NCI-H345 treated with DMSO at 0.1 percent for 48 hours (cell line): Measurements from ENCODE around the gene TBX19.
A peak's percentile ranks its signal among the peaks of the same experiment; 100 is the strongest.

Source experiments
- DNase-seq: peaks from one replicate; lab custom pipeline; 2025; ENCODE audit not compliant: unreplicated experiment; lab: John Stamatoyannopoulos, UW

The TBX19 gene

DNA sequence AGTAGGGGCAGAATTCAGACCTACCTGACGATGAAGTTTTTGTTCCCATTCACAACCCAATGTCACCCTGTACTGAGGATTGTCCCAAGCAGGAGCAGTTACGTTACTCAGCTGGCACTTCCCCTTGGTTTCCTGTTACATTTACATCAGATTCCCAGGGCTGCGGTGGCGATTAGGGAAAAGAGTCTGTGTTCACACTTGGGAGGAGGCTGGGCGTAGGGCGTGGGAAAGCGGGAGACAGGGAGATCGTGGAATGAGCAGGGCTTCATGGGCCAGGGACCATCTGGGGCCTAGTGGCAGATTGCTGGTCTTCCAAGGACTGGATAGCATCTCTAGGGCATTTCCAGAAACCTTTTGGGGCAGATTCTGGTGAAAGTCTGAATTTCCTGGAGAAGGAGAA, 39.0 kb downstream of the TBX19 start:
- no peak for DNase-seq

GRCh38 chr1:168320149-168320548, 39.5 kb downstream of the TBX19 start:
- no peak for DNase-seq

GRCh38 chr1:168320800-168321450, 40.2 kb downstream of the TBX19 start:
- DNase-seq: no peak

DNA sequence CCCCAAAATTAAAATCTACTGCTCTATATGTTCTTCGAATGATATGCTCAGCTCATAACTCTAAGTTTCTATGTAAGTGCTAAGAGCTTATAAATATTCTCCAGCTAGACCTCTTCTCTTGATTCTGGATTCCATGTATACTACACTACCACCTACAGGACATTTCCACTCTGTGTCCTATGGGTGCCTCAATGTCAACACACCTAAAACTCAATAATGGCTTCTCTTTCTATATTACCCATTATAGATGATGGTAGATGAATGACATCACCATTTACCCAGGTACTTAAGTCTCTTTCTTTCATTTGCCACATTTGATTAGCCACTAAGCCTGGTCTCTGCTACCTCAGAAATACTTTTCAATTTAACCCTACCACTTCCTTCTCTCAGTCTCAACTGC, 41.3 kb downstream of the TBX19 start:
- no peak for DNase-seq

GRCh38 chr1:168324745-168325425, 44.2 kb downstream of the TBX19 start:
- no peak for DNase-seq

DNA sequence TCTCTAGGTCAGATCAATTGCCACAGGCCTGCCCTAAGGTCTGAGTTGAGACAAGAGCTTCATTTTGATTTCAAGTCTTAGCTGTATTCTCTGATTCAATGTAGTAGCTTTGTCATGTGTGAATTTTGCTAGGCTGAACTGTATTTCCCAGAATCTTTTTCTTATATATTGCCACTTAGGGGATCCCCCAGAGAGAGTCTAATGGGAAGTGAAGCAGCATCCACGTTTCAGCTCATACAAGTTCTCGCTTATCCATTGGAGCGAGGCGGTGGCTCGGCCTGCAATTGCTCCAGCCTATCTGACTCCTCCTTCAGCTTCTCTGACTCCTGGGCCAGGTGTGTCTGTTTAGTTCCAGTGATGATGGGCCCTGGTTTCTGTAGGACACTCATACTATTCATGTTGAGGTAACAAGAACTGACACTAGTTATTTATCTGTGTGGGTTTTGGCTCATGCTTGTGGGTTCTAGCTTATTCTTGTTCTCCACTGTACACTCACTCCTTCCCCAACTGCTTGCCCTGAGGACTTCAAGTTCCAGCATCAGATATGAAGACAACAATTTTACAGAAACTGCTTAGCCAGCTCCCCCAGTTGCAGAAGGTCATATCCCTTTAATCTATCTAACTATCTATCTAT, 48.2 kb downstream of the TBX19 start:
- DNase-seq: no peak

DNA sequence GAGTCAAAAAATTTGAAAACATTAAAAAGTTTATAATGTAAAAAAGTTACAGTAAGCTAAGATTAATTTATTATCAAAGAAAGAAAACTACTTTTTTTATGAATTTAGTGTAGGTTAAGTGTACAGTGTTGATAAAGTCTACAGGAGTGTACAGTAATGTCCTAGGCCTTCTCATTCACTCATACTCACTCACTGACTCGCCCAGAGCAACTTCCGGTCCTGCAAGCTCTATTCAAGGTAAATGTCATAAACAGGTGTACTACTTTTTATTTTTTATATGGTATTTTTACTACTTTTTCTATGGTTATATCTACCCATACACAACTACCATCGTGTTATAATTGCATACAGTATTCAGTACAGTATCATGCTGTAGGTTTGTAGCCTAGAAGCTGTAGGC, 49.6 kb downstream of the TBX19 start:
- DNase-seq: no peak

DNA sequence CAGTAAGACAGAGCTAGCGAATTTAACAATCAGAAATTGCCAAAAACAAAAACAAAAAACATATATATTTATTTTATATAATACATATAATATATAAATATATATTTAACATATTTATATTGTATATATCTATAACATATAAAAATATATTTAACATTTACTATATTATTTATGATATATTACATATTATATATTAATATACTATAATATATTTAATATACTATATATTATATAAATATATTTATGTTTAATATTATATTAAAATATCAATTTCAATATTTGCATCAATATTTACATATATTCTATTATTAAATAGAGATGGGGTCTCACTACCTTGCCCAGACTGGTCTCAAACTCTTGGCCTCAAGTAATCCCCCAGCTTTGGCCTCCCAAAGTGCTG, 50.9 kb downstream of the TBX19 start:
- DNase-seq: no peak

GRCh38 chr1:168333562-168334276, 53.0 kb downstream of the TBX19 start:
- no peak for DNase-seq

GRCh38 chr1:168335500-168335899, 54.8 kb downstream of the TBX19 start:
- DNase-seq: no peak

DNA sequence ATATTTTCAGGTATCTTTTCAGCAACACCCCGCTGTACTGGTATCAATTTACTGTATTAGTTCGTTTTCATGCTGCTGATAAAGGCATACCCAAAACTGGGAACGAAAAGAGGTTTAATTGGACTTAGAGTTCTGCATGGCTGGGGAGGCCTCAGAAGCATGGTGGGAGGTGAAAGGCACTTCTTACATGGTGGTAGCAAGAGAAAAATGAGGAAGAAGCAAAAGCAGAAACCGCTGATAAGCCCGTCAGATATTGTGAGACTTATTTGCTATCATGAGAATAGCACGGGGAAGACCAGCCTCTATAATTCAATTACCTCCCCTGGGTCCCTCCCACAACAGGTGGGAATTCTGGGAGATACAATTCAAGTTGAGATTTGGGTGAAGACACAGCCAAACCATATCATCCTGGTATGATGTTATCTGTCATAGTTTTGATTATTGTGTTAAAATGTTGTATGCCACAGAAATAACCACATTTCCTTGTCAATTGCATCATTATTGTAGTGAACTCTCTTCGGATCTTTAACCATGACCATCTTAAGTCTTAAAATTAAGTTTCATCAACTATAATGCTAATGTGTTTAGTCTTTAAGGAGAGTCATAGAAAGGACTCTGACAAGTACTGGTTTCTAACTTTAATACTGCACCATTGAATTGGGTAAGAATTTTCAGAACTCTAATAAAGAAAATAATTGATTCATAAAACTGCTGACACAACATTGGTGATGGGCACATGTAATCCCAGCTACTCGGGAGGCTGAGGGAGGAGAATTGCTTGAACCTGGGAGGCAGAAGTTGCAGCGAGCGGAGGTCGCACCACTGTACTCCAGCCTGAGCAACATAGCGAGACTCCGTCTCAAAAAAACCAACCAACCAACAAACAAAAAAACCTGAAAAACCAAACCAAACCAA, 58.2 kb downstream of the TBX19 start:
- DNase-seq: no peak

DNA sequence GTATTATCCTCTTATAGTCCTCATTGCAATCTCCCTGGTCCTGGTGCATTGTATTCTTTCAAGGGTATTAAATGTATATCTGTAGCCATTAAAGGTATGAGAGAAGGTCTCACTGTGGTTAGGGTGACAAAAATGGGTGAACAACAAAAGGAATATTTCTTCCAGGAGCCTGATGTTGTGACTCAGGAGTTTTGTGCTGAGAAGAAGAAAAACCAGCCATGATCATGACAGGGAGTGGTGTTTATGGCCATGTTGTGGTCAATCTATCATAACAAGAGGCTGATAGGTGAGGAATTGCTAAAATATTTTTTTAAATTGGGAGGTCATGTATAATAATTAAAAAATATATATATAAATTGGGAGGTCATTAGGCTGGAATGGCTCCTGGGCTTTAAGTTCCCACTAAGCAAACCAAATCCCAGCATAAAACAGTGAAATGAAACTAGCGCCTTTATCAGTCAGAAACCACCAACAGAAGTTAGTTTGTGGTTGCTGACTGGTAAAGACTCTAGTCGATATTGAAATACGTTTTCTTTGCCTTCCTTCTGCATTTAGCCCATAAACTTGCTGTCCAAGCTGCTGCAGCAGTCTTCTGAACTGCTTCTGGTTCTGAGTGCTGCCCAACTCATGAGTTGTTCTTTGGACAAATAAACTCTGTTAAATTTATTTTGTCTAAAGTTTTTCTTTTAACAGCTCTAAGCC, 60.3 kb downstream of the TBX19 start:
- DNase-seq: no peak

DNA sequence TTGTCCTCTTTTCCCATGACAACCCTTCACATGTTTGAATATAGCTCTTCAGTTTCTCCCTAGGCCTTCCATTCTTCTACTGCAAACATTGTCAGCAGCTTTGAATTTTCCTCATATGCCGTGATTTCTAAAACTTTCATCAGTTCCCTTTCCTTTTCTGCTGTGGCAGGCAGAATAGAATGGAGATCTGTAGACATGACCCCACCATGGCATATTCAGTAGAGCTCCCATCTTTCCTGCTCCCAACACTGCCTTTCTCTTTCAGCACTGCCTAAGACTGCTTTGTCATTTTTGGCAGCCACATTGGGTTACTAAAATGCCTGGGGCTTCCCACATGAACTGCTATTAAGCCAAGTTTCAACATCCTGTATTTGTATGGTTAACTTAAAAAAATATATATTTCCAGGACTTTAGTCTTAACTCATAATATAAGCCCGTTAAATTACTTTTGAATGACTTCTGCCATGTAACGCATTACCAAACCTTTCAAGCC, 60.9 kb downstream of the TBX19 start:
- no peak for DNase-seq

- peak; percentile 86 for DNase-seq
Measured at GRCh38 chr1:168342572-168343280, 62.0 kb downstream of the TBX19 start.

DNA sequence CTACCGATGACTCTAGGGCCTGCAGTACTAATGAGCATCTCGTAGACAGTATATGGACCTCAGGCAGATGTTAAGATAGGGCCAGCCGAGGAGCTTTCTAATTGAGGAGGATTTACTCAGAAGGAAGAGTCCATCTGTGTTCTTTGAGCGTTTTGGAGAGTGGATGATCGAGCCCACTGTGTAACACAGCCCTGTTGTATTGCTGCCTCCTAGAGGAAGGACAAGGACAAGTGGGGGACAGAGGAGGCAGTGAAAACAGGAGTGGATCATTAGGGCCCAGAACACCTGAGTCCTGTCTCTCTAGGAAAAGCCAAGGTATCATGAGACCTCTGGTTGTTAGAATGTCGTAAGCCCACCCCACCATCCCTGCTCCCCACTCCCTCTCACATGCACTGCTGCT, 62.9 kb downstream of the TBX19 start:
- DNase-seq: no peak

DNA sequence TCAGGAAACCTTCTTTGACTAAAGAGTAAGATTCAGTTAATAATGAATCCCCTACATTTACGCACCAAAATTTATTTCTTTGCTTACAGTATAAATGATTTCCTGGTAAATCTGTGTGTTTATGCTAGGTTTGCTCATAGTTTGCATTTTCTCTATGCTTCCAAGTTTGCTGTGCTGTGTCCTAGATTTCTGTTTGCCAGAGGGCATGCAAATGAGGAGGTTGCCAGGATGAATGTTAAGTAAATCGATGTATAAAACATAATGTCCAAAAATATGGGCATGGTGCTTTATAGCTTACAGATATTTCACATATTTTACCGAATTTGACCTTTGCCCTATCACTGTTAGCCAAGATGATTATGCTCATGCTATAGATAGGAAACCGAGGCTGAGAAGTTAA, 63.8 kb downstream of the TBX19 start:
- no peak for DNase-seq

DNA sequence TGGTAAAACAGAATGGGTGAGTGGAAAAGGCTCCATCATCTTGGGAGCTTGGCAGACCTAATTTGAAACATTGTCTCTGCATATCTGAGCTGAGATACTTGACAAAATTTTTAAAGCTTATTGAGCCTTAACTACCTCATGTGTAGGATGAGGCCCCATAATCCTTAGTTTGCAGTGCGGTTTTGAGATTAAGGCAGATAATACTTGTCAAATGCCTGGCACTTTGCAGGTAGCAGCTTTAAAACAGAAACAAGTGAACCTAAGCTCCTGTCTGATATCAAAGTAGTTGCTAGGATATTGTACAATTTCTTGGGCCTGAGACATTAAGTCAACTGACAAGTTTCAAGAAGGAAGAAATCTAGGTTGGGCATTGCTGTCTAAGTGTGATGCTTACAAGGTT, 65.3 kb downstream of the TBX19 start:
- no peak for DNase-seq

DNA sequence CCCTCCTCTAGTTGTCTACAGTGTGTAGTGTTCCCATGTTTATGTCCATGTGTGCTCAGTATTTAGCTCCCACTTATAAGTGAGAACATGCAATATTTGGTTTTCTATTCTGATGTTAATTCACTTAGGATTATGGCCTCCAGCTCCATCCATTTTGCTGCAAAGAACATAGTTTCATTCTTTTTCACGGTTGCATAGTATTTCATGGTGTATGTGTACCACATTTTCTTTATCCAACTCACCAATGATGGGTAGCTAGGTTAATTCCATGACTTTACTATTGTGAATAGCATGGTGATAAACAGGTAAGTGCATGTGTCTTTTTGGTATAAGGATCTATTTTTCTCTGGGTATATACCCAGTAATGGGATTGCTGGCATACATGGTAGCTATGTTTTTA, 67.0 kb downstream of the TBX19 start:
- DNase-seq: no peak

GRCh38 chr1:168348146-168348709, 67.6 kb downstream of the TBX19 start:
- no peak for DNase-seq
